Measurements from ENCODE around the gene NAA35. TPM values are rescaled to one million over a fixed set of nuclear protein-coding genes. Genes with fewer than 3 reads are reported as not detected.

The NAA35 gene
- total RNA-seq, 1 experiment from 2014 or later, result 21.3 TPM

GRCh38 chr9:86039991-86040860 lies 99.3 kb downstream of the NAA35 start:
- intact Hi-C loops (cut with micrococcal nuclease; ENCODE audit: unreplicated experiment) (loop anchor here (10.0 kb wide), 1 partner anchor 195 kb away; no protein-coding TSS in a partner anchor), in situ Hi-C loops (cut with HindIII; ENCODE audit: low pct_unique_long_range_greater_than_20kb, low sequenced_read_pairs) (no loop called here)
- Histone ChIP-seq H3K9me3 (ENCODE audit: control insufficient read depth, insufficient read depth, low read depth, low read length) (no peaks in the 10 kb centered on the region), H3K36me3 (ENCODE audit: control insufficient read depth, insufficient read depth, low read length) (no peaks in the 10 kb centered on the region; the same call in 1 of the 2 replicates), H3K27ac (ENCODE audit: low read length) (no peak overlapping the region), H3K4me3 (ENCODE audit: low read depth in 2 of 2, low read length in 2 of 2) (no peak overlapping the region), H3K27me3 (ENCODE audit: control insufficient read depth, insufficient read depth, low read length) (no peaks in the 10 kb centered on the region), H3K4me1 (ENCODE audit: control insufficient read depth, insufficient read depth, low read length) (no peaks in the 10 kb centered on the region)
- ATAC-seq (no peak), DNase-seq (ENCODE audit: low read depth, low spot score) (no peak)
- ChIA-PET CTCF (no interaction called here), POLR2A (no interaction called here)
- no peak for TF ChIP-seq POLR2AphosphoS5 (IDR thresholded peaks at IDR 0.05; ENCODE audit: low read depth, low read length)
- TF ChIP-seq REST (IDR thresholded peaks at IDR 0.05; ENCODE audit: insufficient read depth in 1 of 2, low read depth in 2 of 2, low read length in 1 of 2), result no peak
- no peak for TF ChIP-seq TCF7L2 (IDR thresholded peaks at IDR 0.05; ENCODE audit: low read depth, low read length)
- no peak for TF ChIP-seq CTCF (IDR thresholded peaks at IDR 0.05)
- BruUV-seq (replicated peaks), result no TSS peak

GRCh38 chr9:86040861-86041155 lies 99.9 kb downstream of the NAA35 start:
- BruUV-seq (replicated peaks), result no TSS peak
- H3K4me1 ChIP-seq (ENCODE audit: control insufficient read depth, insufficient read depth, low read length), result no peaks in the 10 kb centered on the region
- ATAC-seq (no peak), DNase-seq (ENCODE audit: low read depth, low spot score) (no peak)
- no peak overlapping the region for H3K4me3 ChIP-seq (ENCODE audit: low read depth in 2 of 2, low read length in 2 of 2)
- in situ Hi-C loops (cut with HindIII; ENCODE audit: low pct_unique_long_range_greater_than_20kb, low sequenced_read_pairs) (no loop called here), intact Hi-C loops (cut with micrococcal nuclease; ENCODE audit: unreplicated experiment) (no loop called here)
- H3K36me3 ChIP-seq (ENCODE audit: control insufficient read depth, insufficient read depth, low read length), result no peaks in the 10 kb centered on the region; the same call in 1 of the 2 replicates
- ChIA-PET CTCF (no interaction called here), POLR2A (no interaction called here)
- H3K27ac ChIP-seq (ENCODE audit: low read length), result no peak overlapping the region
- no peaks in the 10 kb centered on the region for H3K9me3 ChIP-seq (ENCODE audit: control insufficient read depth, insufficient read depth, low read depth, low read length)
- no peaks in the 10 kb centered on the region for H3K27me3 ChIP-seq (ENCODE audit: control insufficient read depth, insufficient read depth, low read length)
- no peak for TF ChIP-seq CTCF (IDR thresholded peaks at IDR 0.05)
- TF ChIP-seq TCF7L2 (IDR thresholded peaks at IDR 0.05; ENCODE audit: low read depth, low read length), result no peak
- no peak for TF ChIP-seq POLR2AphosphoS5 (IDR thresholded peaks at IDR 0.05; ENCODE audit: low read depth, low read length)
- no peak for TF ChIP-seq SIN3A (IDR thresholded peaks at IDR 0.05; ENCODE audit: borderline replicate concordance, insufficient read depth, low read depth, low read length)
- TF ChIP-seq REST (IDR thresholded peaks at IDR 0.05; ENCODE audit: insufficient read depth in 1 of 2, low read depth in 2 of 2, low read length in 1 of 2), result no peak

Measured in Panc1 (cell line).